GM18505 (cell line): ENCODE results near the gene CDC34.

Experiments
- ATAC-seq: cut with Tn5 transposase; IDR thresholded peaks from one replicate; pipeline ENCODE4 v1.9.1; 2021; ENCODE audit not compliant: unreplicated experiment
- POLR2A ChIP-seq: IDR thresholded peaks from 4 replicates; pipeline ENCODE4 v1.6.1; 2011; ENCODE audit warnings: borderline replicate concordance; ENCODE audit not compliant: insufficient read depth, insufficient read length; ENCODE audit errors: extremely low read depth

Gene CDC34

DNA sequence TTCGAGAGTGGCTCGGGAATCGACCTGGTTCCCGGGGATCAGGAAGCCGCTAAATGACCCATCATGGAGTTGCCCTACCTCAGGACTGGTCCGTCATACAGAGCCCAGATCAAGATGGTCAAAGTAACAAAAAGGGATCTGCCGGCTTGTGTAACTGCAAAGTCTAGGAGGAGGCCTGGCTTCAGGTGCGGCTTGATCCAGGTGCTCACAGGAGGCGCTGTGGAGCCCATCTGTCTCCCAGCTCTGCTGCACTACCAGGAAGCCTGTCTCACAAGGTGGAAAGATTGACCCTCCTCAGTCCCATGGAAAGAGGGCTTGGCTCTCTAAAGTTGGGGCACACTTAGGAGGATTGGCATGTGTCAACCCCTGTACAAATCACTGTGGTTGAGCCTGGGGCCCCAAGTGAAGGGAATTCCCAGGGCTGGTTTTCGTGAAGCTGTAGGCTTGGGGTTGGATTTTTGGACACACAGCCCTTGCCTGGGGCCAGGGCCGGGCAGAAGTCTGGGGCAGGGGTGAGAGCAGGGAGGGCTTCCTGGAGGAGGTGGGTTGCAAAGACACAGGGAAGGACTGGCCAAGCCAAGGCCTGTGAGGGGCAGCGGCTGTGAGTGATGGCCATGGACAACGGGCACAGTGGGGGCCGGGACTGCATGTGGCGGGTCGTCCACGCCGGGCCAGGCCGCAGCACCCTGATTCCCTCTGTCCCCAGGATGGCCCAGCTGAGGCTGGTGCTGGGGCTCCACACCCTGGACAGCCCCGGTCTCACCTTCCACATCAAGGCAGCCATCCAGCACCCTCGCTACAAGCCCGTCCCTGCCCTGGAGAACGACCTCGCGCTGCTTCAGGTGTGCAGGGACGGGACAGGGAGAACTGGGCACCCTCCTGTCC is 16.5 kb downstream of the CDC34 start:
- no peak for TF ChIP-seq POLR2A
- ATAC-seq = no peak

DNA sequence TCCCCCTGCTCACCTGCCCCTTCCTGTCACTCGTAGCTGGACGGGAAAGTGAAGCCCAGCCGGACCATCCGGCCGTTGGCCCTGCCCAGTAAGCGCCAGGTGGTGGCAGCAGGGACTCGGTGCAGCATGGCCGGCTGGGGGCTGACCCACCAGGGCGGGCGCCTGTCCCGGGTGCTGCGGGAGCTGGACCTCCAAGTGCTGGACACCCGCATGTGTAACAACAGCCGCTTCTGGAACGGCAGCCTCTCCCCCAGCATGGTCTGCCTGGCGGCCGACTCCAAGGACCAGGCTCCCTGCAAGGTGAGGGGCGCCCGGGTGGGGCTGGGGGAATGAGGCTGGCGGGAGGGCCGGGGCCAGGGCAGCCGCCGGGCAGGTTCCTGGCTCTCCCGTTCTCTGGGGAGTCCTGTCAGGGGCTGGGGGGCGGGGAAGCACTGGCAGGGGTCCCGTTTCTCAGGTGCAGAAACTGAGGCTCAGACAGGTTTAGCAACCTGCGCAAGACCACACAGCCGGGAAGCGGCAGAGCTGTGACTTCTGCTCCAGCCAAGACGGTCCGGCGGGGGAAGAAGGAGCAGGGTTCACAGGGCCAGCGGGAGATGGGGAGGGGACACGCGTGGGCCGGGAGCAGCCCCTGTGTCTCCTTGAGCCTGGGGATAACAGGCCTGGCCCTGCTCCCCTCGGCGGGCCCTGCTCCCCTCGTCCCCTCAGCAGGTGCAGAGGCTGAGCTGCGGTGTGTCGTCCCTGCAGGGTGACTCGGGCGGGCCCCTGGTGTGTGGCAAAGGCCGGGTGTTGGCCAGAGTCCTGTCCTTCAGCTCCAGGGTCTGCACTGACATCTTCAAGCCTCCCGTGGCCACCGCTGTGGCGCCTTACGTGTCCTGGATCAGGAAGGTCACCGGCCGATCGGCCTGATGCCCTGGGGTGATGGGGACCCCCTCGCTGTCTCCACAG is 17.6 kb downstream of the CDC34 start:
- TF ChIP-seq POLR2A = no peak
- no peak for ATAC-seq

DNA sequence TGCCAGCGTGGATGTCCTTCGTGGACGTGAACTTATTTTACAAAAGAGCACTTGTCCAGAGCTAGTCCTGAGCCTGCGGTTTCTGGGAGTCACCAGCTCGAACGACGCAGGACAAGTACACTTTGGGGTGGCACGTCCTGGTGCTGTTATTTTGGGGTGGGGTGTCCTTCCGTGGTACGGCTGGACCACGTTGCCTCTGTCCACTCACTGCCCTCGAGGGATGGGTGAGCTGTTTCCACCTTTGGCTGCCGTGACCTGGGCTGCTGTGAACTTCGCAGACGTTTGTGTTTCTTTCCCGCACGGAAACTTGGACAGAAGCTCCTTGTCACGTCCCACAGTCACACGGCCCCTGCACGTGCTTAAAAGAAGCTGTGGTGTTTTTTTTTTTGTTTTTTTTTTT is 23.3 kb downstream of the CDC34 start:
- ATAC-seq = no peak
- no peak for TF ChIP-seq POLR2A

DNA sequence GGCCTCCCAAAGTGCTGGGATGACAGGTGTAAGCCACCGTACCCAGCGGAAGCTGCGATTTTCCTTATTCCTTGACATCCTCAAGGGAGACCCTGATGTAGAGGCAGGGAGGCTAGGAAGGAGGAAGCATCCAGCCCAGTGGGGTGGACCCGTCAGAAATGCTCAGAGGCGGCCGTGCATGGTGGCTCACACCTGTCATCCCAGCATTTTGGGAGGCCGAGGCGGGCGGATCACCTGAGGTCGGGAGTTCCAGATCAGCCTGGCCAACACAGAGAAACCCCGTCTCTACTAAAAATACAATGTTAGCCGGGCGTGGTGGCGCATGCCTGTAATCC is 23.9 kb downstream of the CDC34 start:
- no peak for TF ChIP-seq POLR2A
- ATAC-seq = no peak

DNA sequence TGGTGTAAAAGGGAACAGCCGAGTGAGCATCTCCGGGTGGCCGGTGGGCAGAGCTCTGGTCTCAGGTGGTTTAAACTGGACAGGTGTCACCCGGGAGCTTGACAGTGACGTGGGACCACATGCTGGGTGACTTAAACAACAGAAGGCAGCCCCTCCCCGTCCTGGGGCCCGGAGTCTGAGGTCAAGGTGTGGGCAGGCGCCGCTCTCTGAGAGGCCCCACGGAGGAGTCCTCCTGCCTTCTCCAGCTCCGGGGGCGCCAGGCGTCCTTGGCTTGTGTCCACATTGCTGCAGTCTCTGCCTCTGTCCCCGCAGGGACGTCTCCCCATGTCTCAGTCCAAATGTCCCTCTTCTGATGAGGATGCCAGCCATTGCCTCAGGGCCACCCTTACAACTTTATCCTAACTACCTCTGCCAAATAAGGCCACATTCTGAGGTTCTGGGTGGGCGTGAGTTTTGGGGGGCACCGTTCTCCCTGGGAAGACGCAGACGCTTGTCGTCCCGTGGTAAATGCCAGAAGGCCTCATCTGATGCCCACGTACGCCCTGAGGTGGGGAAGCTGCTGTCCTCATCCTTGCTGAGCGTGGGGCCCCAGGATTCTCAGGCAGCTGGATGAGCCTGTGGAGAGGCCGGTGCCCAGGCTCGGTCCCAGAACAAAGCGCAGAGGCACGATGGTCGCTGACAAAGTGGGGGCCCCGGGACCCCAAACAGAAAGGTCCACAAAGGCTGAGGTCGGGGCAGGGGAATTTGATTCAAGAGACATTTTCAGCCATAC is 25.2 kb downstream of the CDC34 start:
- ATAC-seq = no peak
- TF ChIP-seq POLR2A = no peak

DNA sequence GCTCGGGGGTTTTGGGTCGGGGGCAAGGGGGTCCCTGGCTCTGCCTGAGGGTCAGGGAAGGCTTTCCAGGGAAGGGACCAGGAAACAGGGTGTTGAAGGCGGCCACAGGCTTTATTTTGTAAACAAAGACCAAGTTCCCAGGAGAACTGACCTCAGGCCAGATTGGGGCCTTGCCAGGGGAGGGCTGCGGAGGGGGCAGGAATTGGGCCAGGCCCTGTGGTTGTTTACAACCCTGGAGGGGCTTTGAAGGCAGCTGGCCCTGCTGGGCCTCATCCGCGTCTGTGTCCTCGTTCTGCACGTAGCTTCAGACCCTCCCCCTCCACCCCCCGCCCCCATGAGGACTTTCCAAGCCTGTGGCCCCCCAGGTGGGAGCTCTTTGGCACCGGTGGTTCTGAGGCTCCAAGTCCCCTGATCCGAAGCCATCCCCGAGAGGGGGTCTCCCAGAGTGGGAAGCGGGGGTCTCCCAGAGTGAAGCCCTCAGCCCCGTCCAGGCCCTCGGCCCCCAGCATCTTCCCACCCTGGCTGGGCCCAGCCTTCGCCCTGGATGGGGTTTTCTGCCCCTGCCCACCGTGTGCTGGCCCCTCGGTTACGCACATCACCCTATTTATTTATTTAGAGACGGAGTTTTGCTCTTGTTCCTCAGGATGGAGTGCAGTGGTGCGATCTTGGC is 27.3 kb downstream of the CDC34 start:
- ATAC-seq = no peak
- TF ChIP-seq POLR2A = no peak

DNA sequence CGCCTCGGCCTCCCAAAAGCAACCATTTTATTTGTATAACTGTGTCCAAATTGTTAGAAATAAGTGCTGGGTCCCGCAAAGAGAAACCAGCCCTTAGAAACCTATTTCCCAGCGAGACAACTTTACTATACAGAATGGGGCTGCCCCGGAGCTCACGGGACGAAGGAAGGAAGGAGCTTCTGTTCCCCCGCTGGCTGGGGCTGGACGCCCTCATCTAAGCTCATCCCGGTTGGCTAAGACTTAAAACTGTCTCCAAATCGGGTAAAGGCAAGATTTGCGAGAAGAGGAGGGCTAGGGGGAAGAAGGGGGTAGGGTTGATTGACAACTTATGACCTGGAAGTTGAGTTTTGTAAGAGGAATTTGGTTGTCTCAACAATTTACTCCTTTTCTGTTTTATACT is 28.6 kb downstream of the CDC34 start:
- no peak for TF ChIP-seq POLR2A
- ATAC-seq = no peak

DNA sequence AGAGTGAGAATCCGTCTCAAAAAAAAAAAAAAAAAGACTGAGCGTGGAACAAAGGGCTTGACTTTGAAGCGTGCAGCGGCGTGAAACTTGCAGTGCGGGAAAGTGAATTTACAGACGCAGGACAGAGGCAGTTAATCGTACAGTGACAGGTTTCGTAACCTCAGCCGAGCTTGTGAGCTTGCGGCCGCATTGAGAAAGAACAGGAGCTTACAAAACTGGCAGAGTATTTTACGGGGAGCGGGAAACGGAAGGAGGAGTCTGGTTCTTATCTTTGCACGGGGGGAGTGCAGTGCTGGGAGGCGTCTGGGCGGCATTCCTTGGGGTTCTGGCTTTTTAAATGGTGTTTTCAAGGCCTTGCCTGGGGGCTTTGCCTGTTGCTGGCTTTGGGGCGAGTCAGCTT is 34.8 kb downstream of the CDC34 start:
- no peak for TF ChIP-seq POLR2A
- no peak for ATAC-seq

DNA sequence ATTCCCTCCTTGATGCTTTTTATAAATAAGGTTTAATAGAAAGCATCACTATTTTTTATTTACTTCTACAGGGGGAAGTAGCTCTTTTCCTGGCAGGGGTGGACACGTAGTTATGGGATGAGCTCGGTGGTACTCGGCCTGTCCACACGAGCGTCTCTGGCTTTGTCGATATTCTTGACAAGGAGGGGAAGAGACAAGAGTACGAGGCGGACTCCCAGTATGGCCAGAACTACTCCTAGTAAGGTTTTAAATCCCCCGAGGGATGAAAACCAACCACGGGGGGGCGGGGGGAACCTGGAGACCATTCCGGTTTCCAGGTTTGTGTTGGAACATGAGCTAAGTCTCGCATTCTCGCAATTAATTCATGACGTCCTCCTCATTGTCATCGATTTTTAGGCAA is 35.3 kb downstream of the CDC34 start:
- no peak for ATAC-seq
- TF ChIP-seq POLR2A = no peak

DNA sequence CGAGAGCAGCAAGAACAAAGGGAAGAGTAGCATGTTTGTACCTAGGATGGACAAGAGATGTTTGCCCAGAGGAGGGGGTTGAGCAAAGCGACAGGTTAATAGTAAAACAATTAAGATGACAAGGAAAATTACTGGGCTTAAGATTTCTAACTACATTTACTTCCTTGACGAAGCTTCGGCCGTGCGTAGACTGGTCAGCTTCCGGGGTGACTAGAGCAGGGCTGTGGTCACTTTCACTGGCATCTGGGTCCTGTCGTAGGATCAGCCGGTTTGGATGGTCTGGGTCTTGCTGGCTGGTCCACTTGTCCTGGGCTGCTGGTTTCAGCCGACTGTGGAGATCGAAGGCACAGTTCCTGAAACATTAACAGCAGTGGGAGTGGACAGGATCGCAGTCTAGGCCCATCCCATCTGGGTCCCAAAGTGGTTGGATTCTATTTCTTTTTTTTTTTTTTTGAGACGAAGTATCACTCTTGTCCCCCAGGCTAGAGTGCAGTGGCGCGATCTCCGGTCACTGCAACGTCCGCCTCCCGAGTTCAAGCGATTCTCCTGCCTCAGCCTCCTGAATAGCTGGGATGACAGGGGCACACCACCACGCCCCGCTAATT is 35.8 kb downstream of the CDC34 start:
- no peak for ATAC-seq
- TF ChIP-seq POLR2A = no peak

DNA sequence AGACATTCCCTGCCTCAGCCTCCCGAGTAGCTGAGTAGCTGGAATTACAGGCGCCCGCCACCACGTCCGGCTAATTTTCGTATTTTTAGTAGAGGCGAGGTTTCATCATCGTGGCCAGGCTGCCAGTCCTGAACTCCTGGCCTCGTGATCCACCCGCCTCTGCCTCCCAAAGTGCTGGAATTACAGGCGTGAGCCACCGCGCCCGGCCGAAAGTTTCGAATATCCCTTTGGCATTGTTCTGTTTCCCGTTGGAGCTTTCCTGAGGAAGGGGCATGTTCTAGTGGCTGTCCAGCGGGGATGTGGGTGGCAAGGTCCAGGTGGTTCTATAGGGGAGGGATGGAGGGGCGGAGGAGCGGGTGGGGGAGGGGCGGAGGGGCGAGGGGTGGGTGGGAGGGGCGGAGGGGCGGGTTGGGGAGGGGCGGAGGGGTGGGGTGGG is 38.7 kb downstream of the CDC34 start:
- no peak for ATAC-seq
- no peak for TF ChIP-seq POLR2A

DNA sequence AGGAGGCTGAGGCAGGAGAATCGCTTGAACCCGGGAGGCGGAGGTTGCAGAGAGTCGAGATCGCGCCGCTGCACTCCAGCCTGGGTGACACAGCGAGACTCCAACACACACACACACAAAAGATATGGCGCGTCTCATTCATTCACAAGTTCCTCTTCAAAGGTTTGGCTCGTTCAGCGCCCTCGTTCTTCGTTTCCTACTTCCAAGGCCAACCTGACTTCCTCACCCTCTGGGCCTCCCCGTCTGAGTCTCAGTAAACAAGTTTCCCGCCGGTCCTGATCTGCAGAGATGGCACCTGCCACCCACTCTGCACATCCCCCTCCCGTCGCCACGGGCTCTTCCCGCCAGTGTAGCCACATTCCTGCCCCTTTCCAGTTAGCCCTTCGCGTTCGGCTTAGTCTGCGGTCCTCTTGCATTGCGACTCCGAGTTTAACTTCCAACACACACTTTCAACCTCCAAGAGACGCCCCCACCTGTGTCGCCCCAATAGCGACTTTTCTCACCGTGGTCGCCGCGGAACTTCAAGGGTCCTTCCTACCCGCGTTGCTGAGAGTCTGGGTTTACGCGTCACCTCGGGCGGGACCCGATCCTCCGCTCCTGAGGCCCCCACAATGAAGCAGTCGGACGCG is 39.5 kb downstream of the CDC34 start:
- TF ChIP-seq POLR2A = no peak
- no peak for ATAC-seq
